Smooth muscle cell (in vitro differentiated cells): ENCODE results near the gene DAAM1. TPM values are rescaled to one million over a fixed set of nuclear protein-coding genes. Genes with fewer than 3 reads are reported as not detected.

Experiments used
- DNase-seq: peaks from one replicate; lab custom pipeline; 2025; ENCODE audit not compliant: unreplicated experiment; lab: John Stamatoyannopoulos, UW
- H2AFZ ChIP-seq: fragments of 200-600 bp; sonication (generic); 2 replicates; pipeline ENCODE4 v1.6.0; 2016; ENCODE audit warnings: antibody characterized with exemption, low read depth, mild to moderate bottlenecking
- H3F3A ChIP-seq: fragments of 200-600 bp; sonication (generic); 2 replicates; pipeline ENCODE4 v1.6.0; 2017; ENCODE audit warnings: antibody characterized with exemption, low read depth
- H3K27ac ChIP-seq: fragments of 200-600 bp; sonication (generic); 2 replicates; pipeline ENCODE4 v1.5.1; 2016; ENCODE audit warnings: low read depth, mild to moderate bottlenecking
- H3K27me3 ChIP-seq: fragments of 200-600 bp; sonication (generic); 2 replicates; pipeline ENCODE4 v1.6.1; 2016; ENCODE audit warnings: low read depth, mild to moderate bottlenecking
- H3K36me3 ChIP-seq: fragments of 200-600 bp; sonication (generic); 2 replicates; pipeline ENCODE4 v1.5.1; 2016; ENCODE audit warnings: low read depth
- H3K4me1 ChIP-seq: fragments of 200-600 bp; sonication (generic); 2 replicates; pipeline ENCODE4 v1.5.1; 2016; ENCODE audit warnings: low read depth
- H3K4me2 ChIP-seq: fragments of 200-600 bp; sonication (generic); 2 replicates; pipeline ENCODE4 v1.6.0; 2016; ENCODE audit warnings: mild to moderate bottlenecking
- H3K4me3 ChIP-seq: fragments of 200-600 bp; sonication (generic); 2 replicates; pipeline ENCODE4 v1.5.1; 2016; ENCODE audit warnings: mild to moderate bottlenecking
- H3K79me2 ChIP-seq: fragments of 200-600 bp; sonication (generic); 2 replicates; pipeline ENCODE4 v1.6.0; 2016; ENCODE audit warnings: low read depth, mild to moderate bottlenecking
- H3K9ac ChIP-seq: fragments of 200-600 bp; sonication (generic); 2 replicates; pipeline ENCODE4 v1.6.0; 2016; ENCODE audit warnings: low read depth
- H3K9me3 ChIP-seq: fragments of 200-600 bp; sonication (generic); replicated peaks from 2 replicates; pipeline ENCODE4 v1.5.1; 2016; ENCODE audit warnings: low read depth
- H4K20me1 ChIP-seq: fragments of 200-600 bp; sonication (generic); 2 replicates; pipeline ENCODE4 v1.6.0; 2016; ENCODE audit warnings: low read depth
- WGBS: methylation state at CpG from one replicate; pipeline ENCODE4 v1.1.7; 2016; ENCODE audit warnings: low lambda C conversion rate; 5-methylcytosine and 5-hydroxymethylcytosine counted together
- polyA plus RNA-seq: library from polyadenylated mRNA; unstranded; fragments of >200 nt; fragmentation: Nextera tagmentation; extraction: Ambion mirVana; gene quantifications from 2 replicates; pipeline ENCODE4 v1.2.1, GENCODE V29; 2016
- total RNA-seq: library from RNA; depleted of rRNA; stranded (reverse); fragments of >200 nt; gene quantifications from 2 replicates; pipeline ENCODE4 v1.2.3, GENCODE V29; 2014
- TF ChIP-seq, protein P1 (sequence below): fragments of 200-600 bp; sonication (generic); IDR thresholded peaks from 2 replicates; pipeline ENCODE4 v1.5.1; 2017; ENCODE audit warnings: borderline replicate concordance, mild to moderate bottlenecking, antibody characterized with exemption; ENCODE audit not compliant: insufficient read depth, poor library complexity, severe bottlenecking

DAAM1 gene
- total and polyA plus RNA-seq, 2 experiments from 2014 or later: 10.9 to 46.4 TPM

DNA sequence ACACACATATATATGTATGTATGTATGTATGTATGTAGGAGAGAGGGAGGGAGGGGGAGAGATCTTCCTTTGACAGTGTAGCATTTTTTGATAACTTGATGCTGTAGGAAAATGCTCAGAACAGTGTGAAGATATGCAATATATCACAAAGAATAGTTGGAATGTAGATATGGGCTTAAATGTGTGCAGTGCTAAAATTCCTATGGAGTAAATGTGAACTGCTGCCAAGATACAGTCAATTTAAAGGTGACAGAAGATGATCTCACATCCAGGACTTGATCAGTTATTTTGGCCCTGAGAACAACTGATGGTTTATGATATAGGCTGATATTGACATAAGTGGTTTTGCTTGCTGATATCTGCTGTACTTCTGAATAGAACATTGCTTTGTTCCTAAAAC, 84.2 kb downstream of the DAAM1 start:
- Histone ChIP-seq H3K79me2 (no peaks in the 10 kb centered on the region), H4K20me1 (no peaks in the 10 kb centered on the region), H3K4me3 (no peak overlapping the region), H3K36me3 (no peaks in the 10 kb centered on the region), H3K27me3 (no peaks in the 10 kb centered on the region), H3F3A (peaks cover 26% of the 10 kb centered on the region), H3K9me3 (no peaks in the 10 kb centered on the region), H3K9ac (no peak overlapping the region), H2AFZ (no peak overlapping the region), H3K27ac (peak overlapping the region; percentile 36), H3K4me2 (peak overlapping the region; percentile 20), H3K4me1 (peaks cover 21% of the 10 kb centered on the region)
- no peak for DNase-seq
- TF ChIP-seq, protein P1, sequence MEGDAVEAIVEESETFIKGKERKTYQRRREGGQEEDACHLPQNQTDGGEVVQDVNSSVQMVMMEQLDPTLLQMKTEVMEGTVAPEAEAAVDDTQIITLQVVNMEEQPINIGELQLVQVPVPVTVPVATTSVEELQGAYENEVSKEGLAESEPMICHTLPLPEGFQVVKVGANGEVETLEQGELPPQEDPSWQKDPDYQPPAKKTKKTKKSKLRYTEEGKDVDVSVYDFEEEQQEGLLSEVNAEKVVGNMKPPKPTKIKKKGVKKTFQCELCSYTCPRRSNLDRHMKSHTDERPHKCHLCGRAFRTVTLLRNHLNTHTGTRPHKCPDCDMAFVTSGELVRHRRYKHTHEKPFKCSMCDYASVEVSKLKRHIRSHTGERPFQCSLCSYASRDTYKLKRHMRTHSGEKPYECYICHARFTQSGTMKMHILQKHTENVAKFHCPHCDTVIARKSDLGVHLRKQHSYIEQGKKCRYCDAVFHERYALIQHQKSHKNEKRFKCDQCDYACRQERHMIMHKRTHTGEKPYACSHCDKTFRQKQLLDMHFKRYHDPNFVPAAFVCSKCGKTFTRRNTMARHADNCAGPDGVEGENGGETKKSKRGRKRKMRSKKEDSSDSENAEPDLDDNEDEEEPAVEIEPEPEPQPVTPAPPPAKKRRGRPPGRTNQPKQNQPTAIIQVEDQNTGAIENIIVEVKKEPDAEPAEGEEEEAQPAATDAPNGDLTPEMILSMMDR: no peak

DNA sequence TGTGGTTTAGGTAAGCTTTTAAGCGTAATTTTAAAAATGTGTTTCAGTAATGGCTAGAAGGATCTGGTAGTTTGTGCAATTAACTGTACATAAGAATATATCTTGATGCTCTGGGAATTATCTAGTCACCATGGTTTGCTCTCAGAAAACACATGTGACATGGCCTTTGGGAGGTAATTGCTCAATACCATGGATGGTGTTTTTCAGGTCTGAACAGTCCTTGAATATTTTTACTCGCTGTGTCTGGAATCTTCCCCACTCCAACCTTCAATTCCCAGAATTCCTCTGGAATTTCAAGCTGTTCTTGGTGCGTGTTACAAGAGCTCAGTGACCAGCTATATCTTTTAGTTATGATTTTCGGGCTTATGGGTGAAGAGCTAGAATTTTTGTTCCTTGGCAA, 85.3 kb downstream of the DAAM1 start:
- 78% methylated on average over 4 of the region's 4 CpGs for WGBS
- H3K4me1 ChIP-seq: peaks cover 32% of the 10 kb centered on the region
- H3K27me3 ChIP-seq: no peaks in the 10 kb centered on the region
- no peak overlapping the region for H3K9ac ChIP-seq
- H2AFZ ChIP-seq: no peak overlapping the region
- H3K36me3 ChIP-seq: no peaks in the 10 kb centered on the region
- TF ChIP-seq, protein P1: no peak
- DNase-seq: no peak
- peak overlapping the region; percentile 36 for H3K27ac ChIP-seq
- H3K4me3 ChIP-seq: no peak overlapping the region
- no peaks in the 10 kb centered on the region for H3K9me3 ChIP-seq
- H3K79me2 ChIP-seq: no peaks in the 10 kb centered on the region
- H3K4me2 ChIP-seq: no peak overlapping the region
- H3F3A ChIP-seq: peaks cover 27% of the 10 kb centered on the region
- H4K20me1 ChIP-seq: no peaks in the 10 kb centered on the region

DNA sequence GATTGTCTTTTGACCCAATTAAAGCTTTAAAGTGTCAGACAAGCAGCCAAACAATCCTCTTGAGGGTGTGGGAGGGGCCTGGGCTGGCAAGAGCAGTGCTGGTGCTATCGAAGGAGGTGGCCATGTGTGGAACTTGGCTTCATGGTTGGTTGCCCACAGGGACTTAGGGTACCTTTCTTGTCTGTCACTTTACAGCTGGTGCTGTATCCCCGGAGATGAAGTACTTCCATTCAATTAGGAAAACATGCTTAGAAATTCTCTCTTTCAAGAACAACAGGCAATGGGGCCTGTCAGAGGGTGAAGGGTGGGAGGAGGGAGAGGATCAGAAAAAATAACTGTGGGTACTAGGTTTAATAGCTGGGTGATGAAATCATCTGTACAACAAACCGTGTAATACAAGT, 86.5 kb downstream of the DAAM1 start:
- WGBS: 30% methylated on average over 3 of the region's 3 CpGs
- Histone ChIP-seq H3F3A (peaks cover 27% of the 10 kb centered on the region), H4K20me1 (no peaks in the 10 kb centered on the region), H3K4me2 (peak overlapping the region; percentile 37), H3K27me3 (no peaks in the 10 kb centered on the region), H3K9ac (peak overlapping the region; percentile 31), H2AFZ (no peak overlapping the region), H3K27ac (peak overlapping the region; percentile 91), H3K79me2 (peaks cover 6% of the 10 kb centered on the region), H3K4me3 (no peak overlapping the region), H3K4me1 (peaks cover 33% of the 10 kb centered on the region), H3K9me3 (no peaks in the 10 kb centered on the region), H3K36me3 (no peaks in the 10 kb centered on the region)
- TF ChIP-seq, protein P1: no peak
- no peak for DNase-seq

DNA sequence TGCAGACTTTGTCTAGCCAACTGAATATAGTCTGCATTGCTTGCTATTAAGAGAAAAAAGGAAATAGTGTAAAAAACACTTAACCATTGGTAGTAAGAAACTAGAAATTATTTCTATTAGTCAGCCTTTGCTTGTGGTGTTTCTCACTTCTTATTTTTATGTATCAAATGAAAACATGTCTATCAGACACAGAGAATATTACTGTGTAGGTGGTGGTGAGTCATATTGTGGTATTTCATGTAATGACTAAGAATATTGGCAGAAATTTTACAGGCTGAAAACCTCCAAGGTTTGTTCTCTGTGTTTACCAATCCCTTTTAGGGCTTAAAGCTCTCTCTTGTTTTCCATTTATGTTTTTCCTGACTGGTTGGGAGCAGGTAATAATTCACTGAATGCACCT, 87.2 kb downstream of the DAAM1 start:
- peak overlapping the region; percentile 31 for H3K9ac ChIP-seq
- DNase-seq: no peak
- no peak overlapping the region for H2AFZ ChIP-seq
- H4K20me1 ChIP-seq: no peaks in the 10 kb centered on the region
- peaks cover 6% of the 10 kb centered on the region for H3K79me2 ChIP-seq
- H3K27ac ChIP-seq: peak overlapping the region; percentile 91
- no peaks in the 10 kb centered on the region for H3K9me3 ChIP-seq
- H3K4me2 ChIP-seq: peak overlapping the region; percentile 37
- no peaks in the 10 kb centered on the region for H3K36me3 ChIP-seq
- TF ChIP-seq, protein P1: no peak
- peaks cover 27% of the 10 kb centered on the region for H3F3A ChIP-seq
- H3K27me3 ChIP-seq: no peaks in the 10 kb centered on the region
- H3K4me3 ChIP-seq: no peak overlapping the region
- peaks cover 33% of the 10 kb centered on the region for H3K4me1 ChIP-seq
